Prostate gland (tissue), 2 donors: ENCODE measurements around the gene MST1R. TPM values are rescaled to one million over a fixed set of nuclear protein-coding genes. Genes with fewer than 3 reads are reported as not detected.

Experiments
- DNase-seq: peaks from one replicate; pipeline ENCODE4 v3.0.0-alpha.2; 2019; ENCODE audit warnings: low spot score
- H3K27ac ChIP-seq, 2 donors: fragments of 200-600 bp; sonication (generic); 2 replicates each; pipeline ENCODE4 v1.5.1; 2017 to 2019
- H3K27me3 ChIP-seq: fragments of 200-600 bp; sonication (generic); replicated peaks from 2 replicates; pipeline ENCODE4 v1.5.1; 2019; ENCODE audit not compliant: insufficient read depth
- H3K36me3 ChIP-seq, 2 donors: fragments of 200-600 bp; sonication (generic); 1 replicate in 1 of 2; 2 replicates in 1 of 2; pipeline versions ENCODE4 v1.5.1 to v1.8.1; 2017 to 2019
- H3K4me1 ChIP-seq: fragments of 200-600 bp; sonication (generic); replicated peaks from 2 replicates; pipeline ENCODE4 v1.5.1; 2019
- H3K4me3 ChIP-seq, 2 donors: fragments of 200-600 bp; sonication (generic); 2 replicates each; pipeline ENCODE4 v1.5.1; 2017 to 2019
- H3K9me3 ChIP-seq: fragments of 200-600 bp; sonication (generic); 2 replicates; pipeline ENCODE4 v1.5.1; 2017
- POLR2A ChIP-seq: fragments of 450-650 bp; IDR thresholded peaks from one replicate; pipeline ENCODE4 v1.6.1; 2016; ENCODE audit warnings: antibody characterized with exemption, mild to moderate bottlenecking
- POLR2AphosphoS5 ChIP-seq: sonication (generic); formaldehyde crosslinking; IDR thresholded peaks from one replicate; pipeline ENCODE4 v1.6.1; 2017; ENCODE audit warnings: antibody characterized with exemption
- WGBS: methylation state at CpG from one replicate; pipeline ENCODE4 v1.1.5; 2018; 5-methylcytosine and 5-hydroxymethylcytosine counted together
- intact Hi-C: fragments of 100-400 bp; cut with DNase I; formaldehyde crosslinking; loops from one replicate; pipeline ENCODE4 v1.14.2; 2022
- total RNA-seq, 2 donors: library from RNA; depleted of rRNA; stranded (reverse); fragments of >200 nt; gene quantifications; one replicate each; pipeline ENCODE4 v1.1.0, GENCODE V29; 2016
- TF ChIP-seq, protein P1 (sequence below), 4 experiments: fragments of 200-600 bp in 2 of 4; fragments of 450-650 bp in 2 of 4; sonication (generic) in 2 of 4; IDR thresholded peaks; 1 replicate in 3 of 4; 2 replicates in 1 of 4; pipeline ENCODE4 v1.5.1; 2016 to 2019; ENCODE audit warnings: antibody characterized with exemption in 4 of 4, mild to moderate bottlenecking in 2 of 4, moderate library complexity in 2 of 4

Gene MST1R
- total RNA-seq, 2 donors from 2014 or later, result 1.5 to 5.5 TPM

DNA sequence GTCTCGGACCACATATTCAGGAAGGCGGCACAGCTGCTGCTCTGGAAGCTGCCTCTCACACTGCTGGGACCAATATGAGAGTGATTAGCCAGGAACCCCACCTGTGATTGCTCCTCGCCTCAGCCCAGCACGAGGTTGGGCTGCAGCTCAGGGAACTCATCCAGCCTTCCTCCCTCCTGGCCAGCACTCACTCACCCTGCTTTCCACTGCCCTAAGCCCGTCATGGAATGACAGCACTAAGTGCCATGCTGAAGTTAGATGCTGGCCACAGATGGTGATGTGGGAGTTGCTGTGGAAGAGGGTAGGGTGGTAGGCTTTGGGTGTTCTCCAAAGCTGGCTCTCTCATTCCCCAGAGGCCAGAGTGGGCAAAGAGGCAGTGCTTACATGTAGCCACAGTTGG lies 7.3 kb downstream of the MST1R start:
- H3K27ac ChIP-seq, result no peak overlapping the region
- intact Hi-C loops, result no loop called here
- TF ChIP-seq POLR2AphosphoS5 (no peak), POLR2A (no peak)
- TF ChIP-seq, protein P1, sequence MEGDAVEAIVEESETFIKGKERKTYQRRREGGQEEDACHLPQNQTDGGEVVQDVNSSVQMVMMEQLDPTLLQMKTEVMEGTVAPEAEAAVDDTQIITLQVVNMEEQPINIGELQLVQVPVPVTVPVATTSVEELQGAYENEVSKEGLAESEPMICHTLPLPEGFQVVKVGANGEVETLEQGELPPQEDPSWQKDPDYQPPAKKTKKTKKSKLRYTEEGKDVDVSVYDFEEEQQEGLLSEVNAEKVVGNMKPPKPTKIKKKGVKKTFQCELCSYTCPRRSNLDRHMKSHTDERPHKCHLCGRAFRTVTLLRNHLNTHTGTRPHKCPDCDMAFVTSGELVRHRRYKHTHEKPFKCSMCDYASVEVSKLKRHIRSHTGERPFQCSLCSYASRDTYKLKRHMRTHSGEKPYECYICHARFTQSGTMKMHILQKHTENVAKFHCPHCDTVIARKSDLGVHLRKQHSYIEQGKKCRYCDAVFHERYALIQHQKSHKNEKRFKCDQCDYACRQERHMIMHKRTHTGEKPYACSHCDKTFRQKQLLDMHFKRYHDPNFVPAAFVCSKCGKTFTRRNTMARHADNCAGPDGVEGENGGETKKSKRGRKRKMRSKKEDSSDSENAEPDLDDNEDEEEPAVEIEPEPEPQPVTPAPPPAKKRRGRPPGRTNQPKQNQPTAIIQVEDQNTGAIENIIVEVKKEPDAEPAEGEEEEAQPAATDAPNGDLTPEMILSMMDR (IDR thresholded peaks at IDR 0.05), result no peak
- H3K36me3 ChIP-seq, result no peaks in the 10 kb centered on the region
- no peaks in the 10 kb centered on the region for H3K9me3 ChIP-seq
- H3K27me3 ChIP-seq, result no peaks in the 10 kb centered on the region
- no peak for DNase-seq
- WGBS, result 77% methylated on average over 5 of the region's 5 CpGs
- H3K4me1 ChIP-seq, result peaks cover 4% of the 10 kb centered on the region
- no peak overlapping the region for H3K4me3 ChIP-seq

DNA sequence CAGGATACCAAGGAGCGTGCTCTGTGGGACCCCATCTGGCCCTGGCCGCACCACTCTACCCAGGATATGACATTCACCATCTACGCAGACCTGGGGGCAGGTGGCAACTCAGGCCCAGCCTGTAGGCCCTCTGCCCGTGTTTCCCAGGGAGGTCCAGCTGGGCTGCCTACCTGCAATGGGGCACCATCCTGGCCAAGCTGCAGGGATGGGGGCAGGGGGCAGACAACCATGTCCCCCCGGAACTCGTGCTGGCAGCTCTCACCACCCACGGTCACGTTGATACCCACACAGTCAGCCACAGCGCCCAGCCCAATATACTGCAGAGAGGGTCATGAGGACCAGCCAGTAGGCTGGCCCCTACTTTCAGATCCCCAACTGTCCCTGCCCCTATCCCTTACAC lies 7.9 kb downstream of the MST1R start:
- H3K9me3 ChIP-seq, result no peaks in the 10 kb centered on the region
- intact Hi-C loops, result no loop called here
- no peak overlapping the region for H3K4me3 ChIP-seq
- no peak for TF ChIP-seq POLR2AphosphoS5
- TF ChIP-seq, protein P1 (IDR thresholded peaks at IDR 0.05), result no peak
- no peak for TF ChIP-seq POLR2A
- H3K27me3 ChIP-seq, result no peaks in the 10 kb centered on the region
- no peak overlapping the region for H3K27ac ChIP-seq
- H3K4me1 ChIP-seq, result peaks cover under 1% of the 10 kb centered on the region
- DNase-seq, result no peak
- 94% methylated on average over 9 of the region's 9 CpGs for WGBS
- no peaks in the 10 kb centered on the region for H3K36me3 ChIP-seq

DNA sequence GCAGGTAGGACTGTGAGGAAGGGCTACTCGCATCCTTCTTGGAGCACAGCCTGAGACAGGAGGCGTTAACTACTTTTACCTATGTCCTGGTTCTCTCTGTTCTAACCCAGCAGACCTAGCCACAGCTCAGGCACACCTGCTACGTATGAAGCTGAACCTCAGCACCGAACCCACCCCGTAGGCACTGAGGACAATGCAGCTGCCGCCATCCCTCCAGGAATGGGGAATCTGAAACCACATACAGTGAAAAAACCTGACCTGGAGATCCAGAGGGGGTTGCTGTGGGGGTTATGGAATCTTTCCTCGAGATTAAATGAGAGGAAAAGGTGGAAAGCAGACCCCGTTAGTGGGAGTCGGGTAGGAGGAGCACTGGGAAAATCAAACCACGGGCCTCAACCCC lies 14.4 kb downstream of the MST1R start:
- Histone ChIP-seq H3K9me3 (no peaks in the 10 kb centered on the region), H3K4me1 (no peaks in the 10 kb centered on the region), H3K27ac (no peak overlapping the region), H3K36me3 (no peaks in the 10 kb centered on the region), H3K27me3 (no peaks in the 10 kb centered on the region), H3K4me3 (no peak overlapping the region)
- intact Hi-C loops, result no loop called here
- TF ChIP-seq POLR2AphosphoS5 (no peak), POLR2A (no peak)
- TF ChIP-seq, protein P1 (IDR thresholded peaks at IDR 0.05), result no peak
- WGBS, result 73% methylated on average over 10 of the region's 10 CpGs
- no peak for DNase-seq

DNA sequence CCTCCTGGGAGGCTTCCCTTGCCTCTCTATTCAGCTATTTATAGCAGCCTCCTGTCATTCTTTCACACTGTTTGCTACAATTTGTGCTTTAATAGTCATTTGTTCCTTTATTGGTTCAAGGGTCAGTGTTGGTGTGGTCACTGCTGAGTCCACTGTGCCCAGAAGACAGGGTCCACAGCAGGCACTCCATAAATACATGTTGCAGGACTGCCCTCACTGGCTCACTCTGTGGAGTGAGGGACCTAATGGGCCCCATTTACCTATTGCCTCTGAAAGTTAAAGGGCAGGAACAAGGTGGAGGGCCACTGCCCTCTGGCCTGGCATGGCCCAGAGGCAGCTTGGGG lies 16.8 kb downstream of the MST1R start:
- H3K36me3 ChIP-seq, result no peaks in the 10 kb centered on the region
- intact Hi-C loops, result no loop called here
- DNase-seq, result no peak
- no peaks in the 10 kb centered on the region for H3K4me1 ChIP-seq
- H3K9me3 ChIP-seq, result no peaks in the 10 kb centered on the region
- H3K27me3 ChIP-seq, result no peaks in the 10 kb centered on the region
- no peak overlapping the region for H3K4me3 ChIP-seq
- no peak overlapping the region for H3K27ac ChIP-seq
- TF ChIP-seq POLR2A (no peak), POLR2AphosphoS5 (no peak)
- TF ChIP-seq, protein P1 (IDR thresholded peaks at IDR 0.05), result no peak

DNA sequence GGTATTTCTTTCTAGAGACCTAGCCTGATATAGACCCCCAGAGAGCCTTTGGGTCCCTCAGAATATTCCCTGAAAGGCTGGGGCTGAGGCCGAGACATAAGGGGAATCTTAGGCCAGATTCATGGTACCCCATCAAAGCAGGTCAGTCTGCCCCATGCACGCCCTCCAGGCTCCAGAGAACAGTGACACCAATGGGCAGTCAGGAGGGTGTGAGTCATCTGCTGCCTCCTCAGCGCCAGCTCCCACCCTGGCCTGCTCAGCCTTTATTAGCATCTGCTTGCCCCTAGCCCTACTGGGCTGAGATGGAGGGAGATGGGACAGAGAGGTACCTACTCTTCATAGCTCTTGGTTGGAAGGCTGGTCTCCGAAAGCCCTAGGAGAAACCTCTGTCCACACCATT lies 19.7 kb downstream of the MST1R start:
- WGBS, result 89% methylated on average over 4 of the region's 4 CpGs
- TF ChIP-seq, protein P1 (IDR thresholded peaks at IDR 0.05), result no peak
- TF ChIP-seq POLR2A (no peak), POLR2AphosphoS5 (no peak)
- no peak overlapping the region for H3K4me3 ChIP-seq
- intact Hi-C loops, result no loop called here
- no peaks in the 10 kb centered on the region for H3K27me3 ChIP-seq
- no peak for DNase-seq
- H3K4me1 ChIP-seq, result no peaks in the 10 kb centered on the region
- H3K9me3 ChIP-seq, result no peaks in the 10 kb centered on the region
- H3K36me3 ChIP-seq, result no peaks in the 10 kb centered on the region
- no peak overlapping the region for H3K27ac ChIP-seq
